Kidney (tissue), 14 donors: ENCODE data around the gene B3GLCT. TPM values are rescaled to one million over a fixed set of nuclear protein-coding genes. Genes with fewer than 3 reads are reported as not detected.

ENCODE experiments used
- DNase-seq, 5 donors: peaks; one replicate each; pipeline ENCODE4 v3.0.0-alpha.2; 2013 to 2020
- FAIRE-seq: peaks from 2 replicates; lab custom pipeline; 2012; peaks lifted over from hg19 to GRCh38; lab: Jason Lieb, UNC
- H3K27ac ChIP-seq, 2 donors: one replicate each; pipeline ENCODE4 v1.7.0; 2013; ENCODE audit warnings: low read depth in 2 of 2, low read length in 2 of 2, inconsistent platforms in 1 of 2
- H3K27me3 ChIP-seq: one replicate; pipeline ENCODE4 v1.7.1; 2013; ENCODE audit warnings: low read length, inconsistent platforms; ENCODE audit not compliant: control insufficient read depth, insufficient read depth
- H3K36me3 ChIP-seq, 3 donors: one replicate each; pipeline versions ENCODE4 v1.7.0 to v1.7.1; 2013; ENCODE audit warnings: low read length in 3 of 3, control low read depth in 1 of 3, inconsistent platforms in 1 of 3; ENCODE audit not compliant: insufficient read depth in 3 of 3, control insufficient read depth in 2 of 3
- H3K4me1 ChIP-seq, 3 donors: one replicate each; pipeline versions ENCODE4 v1.7.0 to v1.7.1; 2013; ENCODE audit warnings: low read length in 3 of 3, inconsistent platforms in 1 of 3, low read depth in 1 of 3; ENCODE audit not compliant: control insufficient read depth in 2 of 3, insufficient read depth in 2 of 3
- H3K4me3 ChIP-seq, 3 donors: one replicate each; pipeline versions ENCODE4 v1.7.0 to v1.8.1; 2013; ENCODE audit warnings: low read length in 3 of 3, control low read depth in 1 of 3, inconsistent platforms in 1 of 3
- H3K9ac ChIP-seq, 3 donors: one replicate each; pipeline versions ENCODE4 v1.7.0 to v1.7.1; 2013; ENCODE audit warnings: low read length in 3 of 3, control low read depth in 1 of 3, inconsistent platforms in 1 of 3
- H3K9me3 ChIP-seq, 3 donors: one replicate each; pipeline versions ENCODE4 v1.7.0 to v1.7.1; 2013; ENCODE audit warnings: low read length in 3 of 3, control low read depth in 1 of 3, inconsistent platforms in 1 of 3; ENCODE audit not compliant: control insufficient read depth in 2 of 3, insufficient read depth in 1 of 3
- CTCF ChIP-seq: IDR thresholded peaks from 3 replicates; pipeline ENCODE4 v1.5.1; 2012; ENCODE audit warnings: mild to moderate bottlenecking, moderate library complexity, borderline replicate concordance; ENCODE audit not compliant: insufficient read depth; ENCODE audit errors: extremely low read depth
- intact Hi-C: fragments of 100-400 bp; cut with DNase I; formaldehyde crosslinking; loops from one replicate; pipeline ENCODE4 v1.11.1; 2022
- polyA plus RNA-seq: library from polyadenylated mRNA; stranded (reverse); fragments of 350-450 nt; fragmentation: Illumina TruSeq; extraction: RNeasy Lipid Tissue Mini Kit (QIAGEN cat#74804); gene quantifications from one replicate; pipeline ENCODE4 v1.2.3, GENCODE V29; 2014; ENCODE audit warnings: low read depth, low replicate concordance; ENCODE audit not compliant: insufficient read depth
- total RNA-seq: library from RNA; stranded (reverse); fragmentation: NEBNext Ultra II Directional; extraction: Animal tissue kit (Norgen Biotek cat#: 25700); gene quantifications from one replicate; pipeline ENCODE4 v1.2.1, GENCODE V29; 2021
- donor health status: control.
- donor health status: control.
- donor health status: control.
- donor health status: control.
- donor health status: control.
- donor health status: DM: yes; HTN: yes; CAD: no.
- donor health status: Normal renal cell carcinoma (clear cell type).

The B3GLCT gene
- total and polyA plus RNA-seq, 2 donors from 2014 or later: 5.9 to 7.7 TPM

- no peak for DNase-seq
- no peak overlapping the region for H3K9ac ChIP-seq
- peaks cover 0 to 4% (median 2%) of the 10 kb centered on the region in 3 donors for H3K4me1 ChIP-seq
- no peak overlapping the region for H3K4me3 ChIP-seq
- FAIRE-seq: no peak
- no peak overlapping the region for H3K27ac ChIP-seq
- no peaks in the 10 kb centered on the region for H3K27me3 ChIP-seq
- H3K9me3 ChIP-seq: no peaks in the 10 kb centered on the region
- no peak for TF ChIP-seq CTCF
- no peaks in the 10 kb centered on the region for H3K36me3 ChIP-seq
- intact Hi-C loops: no loop called here
Observed at GRCh38 chr13:31227063-31227462, 27.3 kb downstream of the B3GLCT start.

- DNase-seq (no peak), FAIRE-seq (no peak)
- Histone ChIP-seq H3K9ac (no peak overlapping the region), H3K4me1 (peaks cover 0 to 4% (median 2%) of the 10 kb centered on the region in 3 donors), H3K27me3 (no peaks in the 10 kb centered on the region), H3K27ac (no peak overlapping the region), H3K4me3 (no peak overlapping the region), H3K9me3 (no peaks in the 10 kb centered on the region), H3K36me3 (no peaks in the 10 kb centered on the region)
- no peak for TF ChIP-seq CTCF
- intact Hi-C loops: no loop called here
Observed at GRCh38 chr13:31227870-31228269, 28.1 kb downstream of the B3GLCT start.

- FAIRE-seq: no peak
- Histone ChIP-seq H3K27me3 (no peaks in the 10 kb centered on the region), H3K9me3 (no peaks in the 10 kb centered on the region), H3K9ac (no peak overlapping the region), H3K36me3 (no peaks in the 10 kb centered on the region), H3K4me1 (no peaks in the 10 kb centered on the region), H3K4me3 (no peak overlapping the region), H3K27ac (no peak overlapping the region)
- intact Hi-C loops: no loop called here
- TF ChIP-seq CTCF: peak; percentile 3
- DNase-seq: no peak
Observed at GRCh38 chr13:31234729-31235128, 35.0 kb downstream of the B3GLCT start.

GRCh38 chr13:31236211-31236786 is 36.5 kb downstream of the B3GLCT start:
- no peak overlapping the region for H3K4me3 ChIP-seq
- H3K9ac ChIP-seq: no peak overlapping the region
- no peaks in the 10 kb centered on the region for H3K27me3 ChIP-seq
- DNase-seq (peak in 2 of 5 donors; percentile 34 to 56), FAIRE-seq (no peak)
- H3K27ac ChIP-seq: no peak overlapping the region
- no peaks in the 10 kb centered on the region for H3K4me1 ChIP-seq
- intact Hi-C loops: no loop called here
- H3K9me3 ChIP-seq: no peaks in the 10 kb centered on the region
- no peaks in the 10 kb centered on the region for H3K36me3 ChIP-seq
- TF ChIP-seq CTCF: peak; percentile 70
